ENCODE results near the gene MROH2A. TPM values are rescaled to one million over a fixed set of nuclear protein-coding genes. Genes with fewer than 3 reads are reported as not detected.

MROH2A gene
- total RNA-seq, 1 donor from 2014 or later, result not detected

DNA sequence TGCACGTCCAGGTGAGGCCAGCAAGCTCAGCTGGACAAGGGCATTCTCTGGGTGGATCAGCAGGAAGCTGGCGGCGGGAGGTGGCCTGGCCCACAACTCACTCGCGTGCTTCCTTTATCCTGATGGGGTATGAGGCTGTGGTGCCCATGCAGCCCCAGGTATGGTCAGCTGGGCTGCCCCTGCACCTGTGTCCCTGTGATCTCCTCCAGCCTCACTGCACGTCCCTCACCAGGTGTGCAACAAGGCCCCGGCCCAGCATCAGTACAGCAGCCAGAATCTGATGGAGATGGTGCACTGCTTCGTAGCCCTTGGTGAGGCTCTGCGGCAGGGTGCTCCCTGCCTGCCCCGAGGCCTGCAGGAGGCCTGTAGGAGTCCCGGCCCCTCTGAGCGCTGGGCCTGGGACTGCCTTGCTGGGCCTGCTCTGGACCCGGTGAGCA, 17.6 kb downstream of the MROH2A start:
- TF ChIP-seq, protein P1, sequence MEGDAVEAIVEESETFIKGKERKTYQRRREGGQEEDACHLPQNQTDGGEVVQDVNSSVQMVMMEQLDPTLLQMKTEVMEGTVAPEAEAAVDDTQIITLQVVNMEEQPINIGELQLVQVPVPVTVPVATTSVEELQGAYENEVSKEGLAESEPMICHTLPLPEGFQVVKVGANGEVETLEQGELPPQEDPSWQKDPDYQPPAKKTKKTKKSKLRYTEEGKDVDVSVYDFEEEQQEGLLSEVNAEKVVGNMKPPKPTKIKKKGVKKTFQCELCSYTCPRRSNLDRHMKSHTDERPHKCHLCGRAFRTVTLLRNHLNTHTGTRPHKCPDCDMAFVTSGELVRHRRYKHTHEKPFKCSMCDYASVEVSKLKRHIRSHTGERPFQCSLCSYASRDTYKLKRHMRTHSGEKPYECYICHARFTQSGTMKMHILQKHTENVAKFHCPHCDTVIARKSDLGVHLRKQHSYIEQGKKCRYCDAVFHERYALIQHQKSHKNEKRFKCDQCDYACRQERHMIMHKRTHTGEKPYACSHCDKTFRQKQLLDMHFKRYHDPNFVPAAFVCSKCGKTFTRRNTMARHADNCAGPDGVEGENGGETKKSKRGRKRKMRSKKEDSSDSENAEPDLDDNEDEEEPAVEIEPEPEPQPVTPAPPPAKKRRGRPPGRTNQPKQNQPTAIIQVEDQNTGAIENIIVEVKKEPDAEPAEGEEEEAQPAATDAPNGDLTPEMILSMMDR (conservative IDR thresholded peaks at IDR 0.05; ENCODE audit: low read depth, low read length), result no peak
- H3K4me3 ChIP-seq (ENCODE audit: low read depth, low read length), result no peak overlapping the region
- no peak for DNase-seq (ENCODE audit: low read depth)

DNA sequence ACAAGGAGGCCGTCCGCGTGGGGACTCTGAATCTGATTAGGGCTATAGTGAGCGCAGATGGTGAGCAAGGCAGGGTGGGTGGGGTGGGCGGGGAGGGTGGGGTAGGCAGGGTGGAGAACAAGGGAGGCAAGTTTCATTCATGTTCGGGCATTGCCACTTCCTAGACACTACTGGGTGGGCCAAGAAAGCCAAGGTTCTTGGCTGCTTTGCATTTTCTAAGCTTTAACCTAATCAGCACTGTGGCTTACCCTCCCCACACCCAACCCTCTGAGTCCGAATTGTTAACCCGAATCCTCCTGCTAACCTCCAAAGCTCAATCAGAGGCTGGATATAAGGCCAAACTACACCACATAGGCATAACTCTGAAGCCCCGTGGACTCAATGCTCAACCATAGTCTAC, 18.1 kb downstream of the MROH2A start:
- H3K4me3 ChIP-seq (ENCODE audit: low read depth, low read length), result no peak overlapping the region
- DNase-seq (ENCODE audit: low read depth), result no peak
- TF ChIP-seq, protein P1 (conservative IDR thresholded peaks at IDR 0.05; ENCODE audit: low read depth, low read length), result no peak

DNA sequence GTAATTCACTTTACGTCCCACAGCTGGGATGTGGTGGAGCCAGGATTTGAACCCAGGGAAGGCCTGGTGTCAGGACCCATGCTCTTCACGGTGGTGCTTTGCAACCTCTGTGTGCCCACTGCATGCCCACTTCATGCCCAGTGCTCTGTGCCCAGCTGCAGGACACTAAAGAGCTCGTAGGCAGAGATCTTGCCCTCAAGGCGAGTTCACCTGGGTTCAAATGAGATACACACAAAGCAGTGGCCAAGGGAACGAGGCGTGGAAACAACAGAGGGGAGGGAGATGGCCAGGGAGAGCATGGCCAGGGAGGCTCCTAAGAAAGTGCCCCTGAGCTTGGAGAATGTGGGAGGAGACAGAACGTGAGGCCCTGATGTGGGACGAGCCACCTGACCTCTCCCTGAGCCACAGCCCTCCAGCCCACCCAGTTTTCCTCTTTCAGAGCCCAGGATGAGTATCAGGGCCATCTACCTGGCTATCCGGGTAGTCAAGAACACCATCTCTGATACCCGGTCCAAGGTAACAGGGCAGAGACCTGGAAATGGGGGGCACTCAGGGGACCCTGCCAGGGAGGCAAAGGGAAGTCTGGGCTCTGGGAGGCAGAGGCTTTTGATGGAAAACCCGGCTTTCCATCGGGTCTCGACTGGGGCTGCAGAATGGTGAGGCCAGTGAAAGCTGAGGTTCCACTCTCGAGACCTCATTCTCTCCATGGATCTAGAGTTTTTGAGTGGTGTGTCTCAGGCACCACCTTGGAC, 20.4 kb downstream of the MROH2A start:
- TF ChIP-seq, protein P1 (conservative IDR thresholded peaks at IDR 0.05; ENCODE audit: low read depth, low read length), result no peak
- DNase-seq (ENCODE audit: low read depth), result no peak
- no peak overlapping the region for H3K4me3 ChIP-seq (ENCODE audit: low read depth, low read length)

DNA sequence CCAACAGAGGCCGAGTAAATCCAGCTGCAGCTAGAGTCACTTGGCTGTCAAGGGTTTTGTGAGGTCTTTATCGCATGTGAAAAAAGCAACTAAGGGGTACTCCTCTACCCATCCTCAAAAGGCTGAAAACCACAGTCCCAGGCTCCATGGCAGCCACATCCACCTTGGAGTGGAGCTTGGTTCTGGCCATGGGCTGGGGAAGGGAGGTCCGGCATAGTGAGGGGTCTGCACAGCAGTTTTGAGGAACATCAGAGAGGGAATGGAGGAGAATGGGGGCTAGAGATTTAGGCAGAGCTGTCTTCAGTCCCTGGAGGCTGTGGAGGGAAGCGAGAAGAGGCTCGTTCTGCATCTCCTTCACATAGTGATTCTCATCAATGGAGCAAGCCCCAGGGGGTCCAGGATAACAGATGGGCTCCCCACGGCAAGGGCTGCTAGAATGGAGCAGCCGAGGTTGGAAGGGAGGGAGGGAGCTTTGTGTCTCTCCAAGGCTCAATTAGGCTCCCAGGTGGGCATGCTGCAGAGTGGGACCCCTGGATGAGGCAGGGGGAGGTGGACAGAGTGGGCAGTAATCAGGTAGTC, 21.0 kb downstream of the MROH2A start:
- TF ChIP-seq, protein P1 (conservative IDR thresholded peaks at IDR 0.05; ENCODE audit: low read depth, low read length), result no peak
- no peak overlapping the region for H3K4me3 ChIP-seq (ENCODE audit: low read depth, low read length)
- no peak for DNase-seq (ENCODE audit: low read depth)

DNA sequence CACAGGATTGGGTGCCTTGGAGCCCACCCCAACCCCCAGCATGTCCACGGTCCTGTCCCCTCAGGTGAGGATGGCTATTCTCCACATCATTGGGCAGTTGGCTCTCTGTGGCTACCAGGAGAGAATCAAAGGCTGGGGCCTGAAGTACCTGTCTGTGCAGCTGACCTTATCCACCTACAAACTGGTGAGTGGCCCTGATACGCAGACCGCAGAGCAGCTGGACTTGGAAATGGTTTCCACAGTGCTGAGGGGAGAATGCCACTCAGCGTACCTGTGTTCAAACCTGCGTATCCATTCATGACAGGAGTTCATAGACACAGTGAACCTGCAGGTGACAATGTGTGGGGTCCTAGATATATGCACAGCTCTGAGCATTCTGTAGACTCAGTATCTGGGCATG, 21.6 kb downstream of the MROH2A start:
- TF ChIP-seq, protein P1 (conservative IDR thresholded peaks at IDR 0.05; ENCODE audit: low read depth, low read length), result no peak
- H3K4me3 ChIP-seq (ENCODE audit: low read depth, low read length), result no peak overlapping the region
- no peak for DNase-seq (ENCODE audit: low read depth)

DNA sequence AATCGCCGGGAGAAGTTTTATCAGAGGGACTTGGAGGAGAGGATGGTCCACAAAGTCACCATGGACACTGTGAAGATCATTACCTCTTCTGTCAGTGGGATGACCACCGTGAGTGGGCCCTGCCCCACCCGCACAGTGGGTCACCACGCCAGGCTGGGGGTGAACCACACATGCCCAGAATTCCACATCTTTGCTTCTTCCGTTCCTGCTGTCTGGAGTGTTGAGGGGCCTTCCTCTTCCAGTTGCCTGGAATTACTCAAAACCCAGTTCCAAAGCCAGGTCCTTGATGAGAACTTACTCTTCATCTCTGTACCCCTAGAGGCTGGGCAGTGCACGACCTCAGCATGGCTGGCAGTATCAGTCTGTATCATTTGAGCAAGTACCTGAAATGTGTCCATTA, 22.1 kb downstream of the MROH2A start:
- DNase-seq (ENCODE audit: low read depth), result no peak
- TF ChIP-seq, protein P1 (conservative IDR thresholded peaks at IDR 0.05; ENCODE audit: low read depth, low read length), result no peak
- no peak overlapping the region for H3K4me3 ChIP-seq (ENCODE audit: low read depth, low read length)

Measured in epithelial cell of proximal tubule (primary cell).